Fibroblast of mammary gland (primary cell): ENCODE results near the gene ZDHHC4.

Source experiments
- DNase-seq: peaks from one replicate; pipeline ENCODE4 v3.0.0-alpha.2; 2010; ENCODE audit warnings: low read depth
- H3K4me3 ChIP-seq: 2 replicates; pipeline ENCODE4 v1.5.1; 2011; ENCODE audit warnings: low read depth, mild to moderate bottlenecking, low read length, moderate library complexity; ENCODE audit not compliant: control insufficient read depth
- CTCF ChIP-seq: conservative IDR thresholded peaks from 2 replicates; pipeline ENCODE4 v1.5.1; 2011; ENCODE audit warnings: low read depth, low read length, inconsistent platforms; ENCODE audit not compliant: control insufficient read depth, insufficient read depth

Gene ZDHHC4

GRCh38 chr7:6589829-6590644, 12.8 kb downstream of the ZDHHC4 start, which contains the start of gene INTS15:
Gene INTS15, plus strand, starts transcription at chr7:6590021. Its CDS starts 263 bp downstream, at chr7:6590284.
- TF ChIP-seq CTCF, result no peak
- DNase-seq, result peak; percentile 74
- H3K4me3 ChIP-seq, result peak within 1 kb of the TSS; percentile 77

GRCh38 chr7:6590645-6591110, 13.4 kb downstream of the ZDHHC4 start:
- no peak for TF ChIP-seq CTCF
- peak overlapping the region; percentile 77 for H3K4me3 ChIP-seq
- DNase-seq, result peak; percentile 10

GRCh38 chr7:6600093-6600492, 22.8 kb downstream of the ZDHHC4 start:
- no peak for DNase-seq
- H3K4me3 ChIP-seq, result no peak overlapping the region
- no peak for TF ChIP-seq CTCF

GRCh38 chr7:6604458-6604857, 27.2 kb downstream of the ZDHHC4 start:
- no peak for TF ChIP-seq CTCF
- no peak overlapping the region for H3K4me3 ChIP-seq
- DNase-seq, result no peak

- DNase-seq, result no peak
- no peak for TF ChIP-seq CTCF
- H3K4me3 ChIP-seq, result no peak overlapping the region
These were observed 29.8 kb downstream of the ZDHHC4 start for GRCh38 chr7:6606866-6607583.

- no peak for DNase-seq
- no peak overlapping the region for H3K4me3 ChIP-seq
- no peak for TF ChIP-seq CTCF
These were observed 30.4 kb downstream of the ZDHHC4 start for GRCh38 chr7:6607651-6608051.
